ENCODE measurements around the gene PPL. TPM values are rescaled to one million over a fixed set of nuclear protein-coding genes. Genes with fewer than 3 reads are reported as not detected.

The PPL gene
- total RNA-seq, 1 experiment from 2014 or later, result 56.4 TPM

DNA sequence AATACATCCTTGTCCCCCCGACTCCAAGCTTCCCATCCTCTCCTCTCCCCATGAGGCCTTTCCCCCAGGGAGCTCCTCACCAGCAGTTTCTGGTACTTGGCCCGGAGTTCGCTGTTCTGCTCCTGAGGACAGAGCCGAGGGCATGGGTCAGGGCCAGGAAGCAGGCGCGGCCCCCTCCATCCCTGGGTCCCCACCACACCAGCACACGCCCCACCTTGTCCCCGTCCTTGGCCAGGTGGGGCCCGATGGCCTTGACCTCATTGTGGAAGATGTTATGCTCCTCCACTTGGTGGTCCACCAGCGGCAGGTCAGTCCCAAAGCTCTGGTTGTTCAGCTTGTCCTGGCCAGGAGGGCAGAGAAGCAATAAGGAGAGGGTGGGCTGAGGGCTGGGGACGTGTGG lies 36.2 kb downstream of the PPL start (continued):
- TF ChIP-seq SRF (IDR thresholded peaks at IDR 0.05; ENCODE audit: low read depth), result no peak
- TF ChIP-seq YY1 (IDR thresholded peaks at IDR 0.05; ENCODE audit: extremely low read depth, insufficient replicate concordance, low read depth, low read length), result no peak
- no peak for TF ChIP-seq FOSL1 (IDR thresholded peaks at IDR 0.05; ENCODE audit: low read depth)
- TF ChIP-seq SIN3A (IDR thresholded peaks at IDR 0.05; ENCODE audit: low read depth), result no peak
- TF ChIP-seq POLR2A (IDR thresholded peaks at IDR 0.05; ENCODE audit: borderline replicate concordance, extremely low read depth, insufficient read depth, insufficient read length), result no peak
- no peak for TF ChIP-seq TCF7L2 (IDR thresholded peaks at IDR 0.05; ENCODE audit: borderline replicate concordance, extremely low read depth, insufficient read depth, insufficient read length)
- no peak for TF ChIP-seq SP1 (IDR thresholded peaks at IDR 0.05; ENCODE audit: low read depth)
- TF ChIP-seq ZFX (IDR thresholded peaks at IDR 0.05), result no peak
- TF ChIP-seq EZH2phosphoT487 (IDR thresholded peaks at IDR 0.05; ENCODE audit: borderline replicate concordance), result no peak
- no peak for TF ChIP-seq EGR1 (IDR thresholded peaks at IDR 0.05; ENCODE audit: low read depth)
- TF ChIP-seq ELF1 (IDR thresholded peaks at IDR 0.05; ENCODE audit: borderline replicate concordance, low read depth), result no peak
- TF ChIP-seq, protein P1, sequence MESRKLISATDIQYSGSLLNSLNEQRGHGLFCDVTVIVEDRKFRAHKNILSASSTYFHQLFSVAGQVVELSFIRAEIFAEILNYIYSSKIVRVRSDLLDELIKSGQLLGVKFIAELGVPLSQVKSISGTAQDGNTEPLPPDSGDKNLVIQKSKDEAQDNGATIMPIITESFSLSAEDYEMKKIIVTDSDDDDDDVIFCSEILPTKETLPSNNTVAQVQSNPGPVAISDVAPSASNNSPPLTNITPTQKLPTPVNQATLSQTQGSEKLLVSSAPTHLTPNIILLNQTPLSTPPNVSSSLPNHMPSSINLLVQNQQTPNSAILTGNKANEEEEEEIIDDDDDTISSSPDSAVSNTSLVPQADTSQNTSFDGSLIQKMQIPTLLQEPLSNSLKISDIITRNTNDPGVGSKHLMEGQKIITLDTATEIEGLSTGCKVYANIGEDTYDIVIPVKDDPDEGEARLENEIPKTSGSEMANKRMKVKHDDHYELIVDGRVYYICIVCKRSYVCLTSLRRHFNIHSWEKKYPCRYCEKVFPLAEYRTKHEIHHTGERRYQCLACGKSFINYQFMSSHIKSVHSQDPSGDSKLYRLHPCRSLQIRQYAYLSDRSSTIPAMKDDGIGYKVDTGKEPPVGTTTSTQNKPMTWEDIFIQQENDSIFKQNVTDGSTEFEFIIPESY (IDR thresholded peaks at IDR 0.05; ENCODE audit: extremely low read depth, insufficient replicate concordance, low read length), result no peak
- TF ChIP-seq POLR2AphosphoS5 (IDR thresholded peaks at IDR 0.05; ENCODE audit: low read depth, low read length), result no peak

DNA sequence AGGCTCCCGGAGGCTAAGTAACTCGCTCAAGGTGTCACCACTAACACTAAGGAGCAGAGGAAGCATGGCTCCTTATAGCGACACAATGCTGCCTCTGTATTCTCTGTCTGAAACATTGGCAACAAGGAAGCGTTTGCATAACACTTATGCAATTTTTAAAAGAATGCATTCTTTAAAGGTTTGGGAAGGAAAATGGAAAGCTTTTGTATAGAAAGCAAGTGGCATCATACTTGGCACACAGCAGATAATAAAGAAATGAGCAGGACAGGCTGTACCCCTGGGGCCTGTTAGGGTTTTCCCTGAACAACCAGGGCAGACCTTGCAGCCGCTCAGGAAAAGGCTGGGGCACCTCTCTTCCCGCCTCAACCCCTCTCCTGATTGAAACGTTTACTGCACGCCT lies 36.9 kb downstream of the PPL start:
- H3K9ac ChIP-seq (ENCODE audit: low read length), result no peak overlapping the region
- H3K79me2 ChIP-seq (ENCODE audit: insufficient read depth, low read length), result no peaks in the 10 kb centered on the region
- H3K9me3 ChIP-seq (ENCODE audit: control insufficient read depth in 1 of 2, insufficient read depth in 1 of 2, low read depth in 1 of 2, low read length in 2 of 2), result no peaks in the 10 kb centered on the region
- no peak for DNase-seq (ENCODE audit: low read depth, low spot score)
- no peak for ATAC-seq
- no peak overlapping the region for H3K27ac ChIP-seq (ENCODE audit: low read depth, low read length)
- H3K36me3 ChIP-seq (ENCODE audit: control insufficient read depth in 1 of 2, insufficient read depth in 2 of 2, low read length in 2 of 2), result peaks cover 0 to 17% of the 10 kb centered on the region in 2 experiments; a peak in 3 of 4 replicates
- no peak overlapping the region for H3K4me3 ChIP-seq (replicated peaks in 1 of 2; ENCODE audit: low read depth in 1 of 2, low read length in 2 of 2)
- H3K4me2 ChIP-seq (ENCODE audit: low read length), result no peak overlapping the region
- no peaks in the 10 kb centered on the region for H3K27me3 ChIP-seq (ENCODE audit: insufficient read depth, low read length)
- intact Hi-C loops (cut with micrococcal nuclease), result no loop called here
- no peaks in the 10 kb centered on the region for H4K20me1 ChIP-seq (ENCODE audit: insufficient read depth)
- ChIA-PET RAD21 (ENCODE audit: low non-redundant PET in 1 of 2, low total read pairs in 2 of 2, uncharacterized antibody in 2 of 2, unreplicated experiment in 2 of 2) (interaction anchor here in 1 of 2 experiments (0.6 kb wide), 1 partner anchor 57 kb away, joined by 3 read pairs; no protein-coding TSS in a partner anchor), CTCF (no interaction called here), POLR2A (no interaction called here)
- H2AFZ ChIP-seq (ENCODE audit: low read depth, low read length, poor library complexity, severe bottlenecking), result no peak overlapping the region
- no peaks in the 10 kb centered on the region for H3K4me1 ChIP-seq (ENCODE audit: control insufficient read depth in 1 of 2, insufficient read depth in 2 of 2, low read length in 2 of 2)
- TSS peak; percentile 35 for BruUV-seq (replicated peaks)
- H3K9me2 ChIP-seq (ENCODE audit: insufficient read depth), result no peaks in the 10 kb centered on the region
- TF ChIP-seq EZH2phosphoT487 (IDR thresholded peaks at IDR 0.05; ENCODE audit: borderline replicate concordance) (no peak), SRF (IDR thresholded peaks at IDR 0.05; ENCODE audit: low read depth) (no peak), YY1 (IDR thresholded peaks at IDR 0.05; ENCODE audit: extremely low read depth, insufficient replicate concordance, low read depth, low read length) (no peak), POLR2A (IDR thresholded peaks at IDR 0.05; ENCODE audit: borderline replicate concordance, extremely low read depth, insufficient read depth, insufficient read length) (no peak), EGR1 (IDR thresholded peaks at IDR 0.05; ENCODE audit: low read depth) (no peak), TCF7L2 (IDR thresholded peaks at IDR 0.05; ENCODE audit: borderline replicate concordance, extremely low read depth, insufficient read depth, insufficient read length) (no peak)
- TF ChIP-seq, protein P2, sequence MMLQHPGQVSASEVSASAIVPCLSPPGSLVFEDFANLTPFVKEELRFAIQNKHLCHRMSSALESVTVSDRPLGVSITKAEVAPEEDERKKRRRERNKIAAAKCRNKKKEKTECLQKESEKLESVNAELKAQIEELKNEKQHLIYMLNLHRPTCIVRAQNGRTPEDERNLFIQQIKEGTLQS (IDR thresholded peaks at IDR 0.05), result no peak
